Hepatocyte (in vitro differentiated cells): Measurements from ENCODE around the gene HBD. TPM values are rescaled to one million over a fixed set of nuclear protein-coding genes. Genes with fewer than 3 reads are reported as not detected.

Source experiments
- DNase-seq: peaks from one replicate; pipeline ENCODE4 v3.0.0-alpha.2; 2016; ENCODE audit warnings: low spot score
- H2AFZ ChIP-seq: fragments of 200-600 bp; sonication (generic); 2 replicates; pipeline ENCODE4 v1.6.0; 2016; ENCODE audit warnings: antibody characterized with exemption, mild to moderate bottlenecking
- H3K27ac ChIP-seq: fragments of 200-600 bp; sonication (generic); 2 replicates; pipeline ENCODE4 v1.5.1; 2016; ENCODE audit warnings: mild to moderate bottlenecking
- H3K27me3 ChIP-seq: fragments of 200-600 bp; sonication (generic); 2 replicates; pipeline ENCODE4 v1.6.1; 2016
- H3K36me3 ChIP-seq: fragments of 200-600 bp; sonication (generic); replicated peaks from 2 replicates; pipeline ENCODE4 v1.5.1; 2016; ENCODE audit warnings: low read depth; ENCODE audit not compliant: insufficient read depth
- H3K4me1 ChIP-seq: fragments of 200-600 bp; sonication (generic); 2 replicates; pipeline ENCODE4 v1.5.1; 2016; ENCODE audit warnings: mild to moderate bottlenecking, moderate library complexity; ENCODE audit not compliant: insufficient read depth
- H3K4me2 ChIP-seq: fragments of 200-600 bp; sonication (generic); 2 replicates; pipeline ENCODE4 v1.6.0; 2016
- H3K4me3 ChIP-seq: fragments of 200-600 bp; sonication (generic); 2 replicates; pipeline ENCODE4 v1.5.1; 2016; ENCODE audit warnings: mild to moderate bottlenecking
- H3K79me2 ChIP-seq: fragments of 200-600 bp; sonication (generic); 2 replicates; pipeline ENCODE4 v1.6.0; 2017; ENCODE audit warnings: mild to moderate bottlenecking
- H3K9me2 ChIP-seq: fragments of 200-600 bp; sonication (generic); replicated peaks from 2 replicates; pipeline ENCODE4 v1.6.0; 2017; ENCODE audit warnings: mild to moderate bottlenecking; ENCODE audit not compliant: insufficient read depth
- H3K9me3 ChIP-seq: fragments of 200-600 bp; sonication (generic); 2 replicates; pipeline ENCODE4 v1.5.1; 2016; ENCODE audit warnings: low read depth, mild to moderate bottlenecking
- H4K20me1 ChIP-seq: fragments of 200-600 bp; sonication (generic); 2 replicates; pipeline ENCODE4 v1.6.0; 2016; ENCODE audit warnings: mild to moderate bottlenecking; ENCODE audit not compliant: insufficient read depth, poor library complexity, severe bottlenecking
- EZH2 ChIP-seq: fragments of 200-600 bp; sonication (generic); IDR thresholded peaks from 2 replicates; pipeline ENCODE4 v1.6.1; 2016; ENCODE audit warnings: antibody characterized with exemption, mild to moderate bottlenecking, borderline replicate concordance
- EZH2phosphoT487 ChIP-seq: fragments of 200-600 bp; sonication (generic); IDR thresholded peaks from one replicate; pipeline ENCODE4 v1.6.1; 2018; ENCODE audit warnings: antibody characterized with exemption, mild to moderate bottlenecking, low read depth, moderate library complexity; ENCODE audit not compliant: unreplicated experiment, severe bottlenecking
- WGBS: methylation state at CpG from one replicate; pipeline ENCODE4 v1.1.6; 2016; ENCODE audit warnings: low lambda C conversion rate; ENCODE audit errors: missing lambda C conversion rate; 5-methylcytosine and 5-hydroxymethylcytosine counted together
- polyA plus RNA-seq: library from polyadenylated mRNA; unstranded; fragments of >200 nt; fragmentation: Nextera tagmentation; extraction: Ambion mirVana; gene quantifications from 2 replicates; pipeline ENCODE4 v1.2.1, GENCODE V29; 2016
- total RNA-seq: library from RNA; depleted of rRNA; stranded (reverse); fragments of >200 nt; gene quantifications from 2 replicates; pipeline ENCODE4 v1.2.3, GENCODE V29; 2014
- TF ChIP-seq, protein P1 (sequence below): fragments of 200-600 bp; sonication (generic); IDR thresholded peaks from 2 replicates; pipeline ENCODE4 v1.5.1; 2016; ENCODE audit warnings: antibody characterized with exemption, mild to moderate bottlenecking; ENCODE audit not compliant: poor library complexity

The HBD gene
- total and polyA plus RNA-seq, 2 experiments from 2014 or later: not detected

DNA sequence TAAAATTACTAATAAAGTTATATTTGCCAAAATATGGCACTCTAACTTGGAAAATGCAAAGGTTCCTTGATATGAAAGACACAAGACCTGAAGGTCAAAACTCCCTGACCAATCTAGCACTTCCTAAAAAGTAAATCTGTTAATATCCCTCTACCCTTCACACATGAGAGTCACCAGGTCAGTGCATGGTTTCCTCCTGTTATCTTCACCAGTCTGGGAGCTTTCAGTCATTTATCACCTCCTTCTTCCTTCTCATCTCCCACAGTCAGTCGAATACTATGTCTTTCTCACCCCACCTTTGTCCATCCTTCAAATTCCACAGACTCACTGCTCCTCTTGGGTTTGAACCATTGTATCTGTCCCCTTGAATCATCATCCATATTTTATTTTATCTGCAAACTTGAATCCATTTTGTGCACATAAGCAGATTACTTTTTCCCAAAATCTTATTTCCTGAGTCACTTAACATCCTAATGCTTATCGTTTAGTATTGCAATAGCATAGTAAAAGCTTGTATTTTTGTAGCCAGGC, 32.8 kb upstream of the HBD start:
- Histone ChIP-seq H3K4me3 (no peak overlapping the region), H3K27me3 (no peaks in the 10 kb centered on the region), H3K4me1 (no peaks in the 10 kb centered on the region), H3K9me2 (no peaks in the 10 kb centered on the region), H4K20me1 (no peaks in the 10 kb centered on the region), H2AFZ (no peak overlapping the region), H3K9me3 (no peaks in the 10 kb centered on the region), H3K79me2 (no peaks in the 10 kb centered on the region), H3K36me3 (no peaks in the 10 kb centered on the region), H3K4me2 (no peak overlapping the region), H3K27ac (no peak overlapping the region)
- no peak for DNase-seq
- TF ChIP-seq EZH2phosphoT487: no peak
- TF ChIP-seq, protein P1, sequence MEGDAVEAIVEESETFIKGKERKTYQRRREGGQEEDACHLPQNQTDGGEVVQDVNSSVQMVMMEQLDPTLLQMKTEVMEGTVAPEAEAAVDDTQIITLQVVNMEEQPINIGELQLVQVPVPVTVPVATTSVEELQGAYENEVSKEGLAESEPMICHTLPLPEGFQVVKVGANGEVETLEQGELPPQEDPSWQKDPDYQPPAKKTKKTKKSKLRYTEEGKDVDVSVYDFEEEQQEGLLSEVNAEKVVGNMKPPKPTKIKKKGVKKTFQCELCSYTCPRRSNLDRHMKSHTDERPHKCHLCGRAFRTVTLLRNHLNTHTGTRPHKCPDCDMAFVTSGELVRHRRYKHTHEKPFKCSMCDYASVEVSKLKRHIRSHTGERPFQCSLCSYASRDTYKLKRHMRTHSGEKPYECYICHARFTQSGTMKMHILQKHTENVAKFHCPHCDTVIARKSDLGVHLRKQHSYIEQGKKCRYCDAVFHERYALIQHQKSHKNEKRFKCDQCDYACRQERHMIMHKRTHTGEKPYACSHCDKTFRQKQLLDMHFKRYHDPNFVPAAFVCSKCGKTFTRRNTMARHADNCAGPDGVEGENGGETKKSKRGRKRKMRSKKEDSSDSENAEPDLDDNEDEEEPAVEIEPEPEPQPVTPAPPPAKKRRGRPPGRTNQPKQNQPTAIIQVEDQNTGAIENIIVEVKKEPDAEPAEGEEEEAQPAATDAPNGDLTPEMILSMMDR: no peak
- no peak for TF ChIP-seq EZH2
- 85% methylated on average over 2 of the region's 2 CpGs for WGBS

DNA sequence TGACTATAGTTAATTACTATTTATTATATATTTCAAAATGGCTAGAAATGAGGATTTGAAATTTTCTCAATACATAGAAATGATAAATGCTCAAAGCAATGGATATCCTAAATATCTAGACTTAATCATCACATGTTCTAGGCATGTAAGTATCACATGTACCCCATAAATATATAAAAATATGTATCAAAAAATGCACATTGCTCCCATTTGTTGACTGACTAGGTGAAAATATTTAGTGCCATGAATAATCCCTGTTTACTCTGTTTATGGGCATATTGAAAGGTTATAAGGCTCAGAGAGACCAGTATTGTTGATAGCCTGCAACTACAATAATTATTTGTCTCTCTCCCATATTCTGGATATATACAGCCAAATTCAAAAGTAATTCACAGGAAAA, 32.3 kb upstream of the HBD start:
- no peaks in the 10 kb centered on the region for H3K79me2 ChIP-seq

DNA sequence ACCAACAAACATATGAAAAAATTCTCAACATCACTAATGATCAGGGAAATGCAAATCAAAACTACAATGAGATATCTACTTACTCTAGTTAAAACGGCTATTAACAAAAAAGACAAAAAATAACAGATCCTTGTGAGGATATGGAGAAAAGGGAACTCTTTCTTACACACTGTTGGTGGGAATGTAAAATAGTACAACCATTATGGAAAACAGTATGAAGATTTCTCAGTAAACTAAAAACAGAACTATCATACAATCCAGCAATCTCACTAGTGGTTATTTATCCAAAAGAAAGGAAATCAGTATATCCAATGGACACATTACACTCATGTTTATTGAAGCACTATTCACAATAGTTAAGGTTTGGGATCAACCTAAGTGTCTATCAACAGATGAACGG, 31.5 kb upstream of the HBD start:
- Histone ChIP-seq H3K27ac (no peak overlapping the region), H3K4me1 (no peaks in the 10 kb centered on the region), H3K4me3 (no peak overlapping the region), H3K9me2 (no peaks in the 10 kb centered on the region), H3K27me3 (no peaks in the 10 kb centered on the region), H3K79me2 (no peaks in the 10 kb centered on the region), H2AFZ (no peak overlapping the region), H3K4me2 (no peak overlapping the region), H3K36me3 (no peaks in the 10 kb centered on the region), H4K20me1 (no peaks in the 10 kb centered on the region), H3K9me3 (no peaks in the 10 kb centered on the region)
- TF ChIP-seq, protein P1: no peak
- TF ChIP-seq EZH2 (no peak), EZH2phosphoT487 (no peak)
- DNase-seq: no peak
- 44% methylated on average over 2 of the region's 2 CpGs for WGBS

More for the DNA sequence above, 32.3 kb upstream of the HBD start:
- Histone ChIP-seq H2AFZ (no peak overlapping the region), H3K36me3 (no peaks in the 10 kb centered on the region), H4K20me1 (no peaks in the 10 kb centered on the region), H3K27ac (no peak overlapping the region), H3K9me2 (no peaks in the 10 kb centered on the region), H3K27me3 (no peaks in the 10 kb centered on the region), H3K9me3 (no peaks in the 10 kb centered on the region), H3K4me3 (no peak overlapping the region), H3K4me2 (no peak overlapping the region), H3K4me1 (no peaks in the 10 kb centered on the region)
- no peak for DNase-seq
- TF ChIP-seq EZH2 (no peak), EZH2phosphoT487 (no peak)
- TF ChIP-seq, protein P1: no peak
